ENCODE measurements around the gene TREX2.
"Not testable (repeated sequence)": the region's sequence is repeated elsewhere in the genome, so short reads cannot be mapped to it uniquely, and the experiment has no call there.

Gene TREX2

GRCh38 chrX:153408871-153409351 is 36.9 kb downstream of the TREX2 start:
- DNase-seq (ENCODE audit: low read depth, low spot score) = no peak

GRCh38 chrX:153408221-153408721 is 37.6 kb downstream of the TREX2 start:
- DNase-seq (ENCODE audit: low read depth, low spot score) = no peak

GRCh38 chrX:153407736-153408135 is 38.1 kb downstream of the TREX2 start:
- no peak for DNase-seq (ENCODE audit: low read depth, low spot score)

GRCh38 chrX:153406903-153407302 is 39.0 kb downstream of the TREX2 start:
- no peak for DNase-seq (ENCODE audit: low read depth, low spot score)

- DNase-seq (ENCODE audit: low read depth, low spot score) = no peak
Observed at GRCh38 chrX:153406011-153406410, 39.8 kb downstream of the TREX2 start.

GRCh38 chrX:153405426-153405825 is 40.4 kb downstream of the TREX2 start:
- no peak for DNase-seq (ENCODE audit: low read depth, low spot score)

- DNase-seq (ENCODE audit: low read depth, low spot score) = not testable (repeated sequence)
Observed at GRCh38 chrX:153404333-153404732, 41.5 kb downstream of the TREX2 start.

GRCh38 chrX:153401133-153401764 is 44.6 kb downstream of the TREX2 start, which contains the start of gene PNMA6E:
TSS of gene PNMA6E (minus strand) at chrX:153401350. CDS start at chrX:153398849, 2,501 bp downstream.
- no peak for DNase-seq (ENCODE audit: low read depth, low spot score)

- DNase-seq (ENCODE audit: low read depth, low spot score) = no peak
Observed at GRCh38 chrX:153400146-153401132, 45.4 kb downstream of the TREX2 start.

GRCh38 chrX:153398275-153398960 is 47.4 kb downstream of the TREX2 start:
- no peak for DNase-seq (ENCODE audit: low read depth, low spot score)

- DNase-seq (ENCODE audit: low read depth, low spot score) = no peak
Observed at GRCh38 chrX:153397256-153397960, 48.4 kb downstream of the TREX2 start.

GRCh38 chrX:153396320-153397195 is 49.3 kb downstream of the TREX2 start:
- DNase-seq (ENCODE audit: low read depth, low spot score) = no peak

GRCh38 chrX:153395613-153396319 is 50.1 kb downstream of the TREX2 start:
- no peak for DNase-seq (ENCODE audit: low read depth, low spot score)

GRCh38 chrX:153394612-153395011 is 51.2 kb downstream of the TREX2 start:
- DNase-seq (ENCODE audit: low read depth, low spot score) = no peak
